ENCODE data around the gene ELAVL3.
"Not testable (repeated sequence)": the region's sequence is repeated elsewhere in the genome, so short reads cannot be mapped to it uniquely, and the experiment has no call there.

ELAVL3 gene

GRCh38 chr19:11486661-11487503, 6.0 kb upstream of the ELAVL3 start:
- no peak for DNase-seq

- DNase-seq = no peak
These were observed 4.5 kb upstream of the ELAVL3 start for GRCh38 chr19:11485245-11485837.

DNA sequence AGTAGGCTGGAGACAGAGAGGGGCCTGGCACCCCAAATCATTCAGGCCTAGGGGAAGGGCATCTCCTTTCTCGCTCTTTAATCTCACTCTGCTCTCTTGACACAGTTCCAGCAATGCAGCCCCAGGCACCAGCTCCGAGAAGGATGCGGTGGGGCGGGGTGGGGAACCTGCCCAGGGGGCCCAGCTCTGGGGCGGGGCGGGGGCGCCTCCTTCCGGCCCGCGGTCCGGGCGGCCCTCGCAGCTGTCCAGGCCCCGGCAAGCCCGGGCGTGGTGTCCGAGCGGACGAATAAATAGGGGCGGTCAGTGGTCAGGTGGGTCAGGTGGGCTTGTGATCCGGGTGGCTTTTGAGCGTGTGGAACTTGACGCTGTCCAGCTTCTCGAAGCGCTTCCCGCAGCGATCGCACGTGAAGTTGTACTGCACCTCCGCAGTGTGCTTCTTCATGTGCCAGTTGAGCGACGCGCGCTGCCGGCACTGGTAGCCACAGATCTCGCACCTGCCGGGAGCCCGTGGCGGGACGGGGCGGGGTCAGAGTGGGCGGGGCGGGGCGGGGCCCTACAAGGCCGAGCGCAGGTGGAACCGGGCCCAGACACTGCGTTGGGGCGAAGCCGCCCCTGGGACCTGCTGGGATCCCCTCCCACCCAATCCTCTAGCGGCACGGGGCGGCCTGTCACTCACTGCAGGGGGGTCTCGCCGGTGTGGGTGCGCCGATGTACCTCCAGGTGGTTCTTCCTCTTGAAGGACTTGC, 2.7 kb upstream of the ELAVL3 start:
- DNase-seq = no peak

DNA sequence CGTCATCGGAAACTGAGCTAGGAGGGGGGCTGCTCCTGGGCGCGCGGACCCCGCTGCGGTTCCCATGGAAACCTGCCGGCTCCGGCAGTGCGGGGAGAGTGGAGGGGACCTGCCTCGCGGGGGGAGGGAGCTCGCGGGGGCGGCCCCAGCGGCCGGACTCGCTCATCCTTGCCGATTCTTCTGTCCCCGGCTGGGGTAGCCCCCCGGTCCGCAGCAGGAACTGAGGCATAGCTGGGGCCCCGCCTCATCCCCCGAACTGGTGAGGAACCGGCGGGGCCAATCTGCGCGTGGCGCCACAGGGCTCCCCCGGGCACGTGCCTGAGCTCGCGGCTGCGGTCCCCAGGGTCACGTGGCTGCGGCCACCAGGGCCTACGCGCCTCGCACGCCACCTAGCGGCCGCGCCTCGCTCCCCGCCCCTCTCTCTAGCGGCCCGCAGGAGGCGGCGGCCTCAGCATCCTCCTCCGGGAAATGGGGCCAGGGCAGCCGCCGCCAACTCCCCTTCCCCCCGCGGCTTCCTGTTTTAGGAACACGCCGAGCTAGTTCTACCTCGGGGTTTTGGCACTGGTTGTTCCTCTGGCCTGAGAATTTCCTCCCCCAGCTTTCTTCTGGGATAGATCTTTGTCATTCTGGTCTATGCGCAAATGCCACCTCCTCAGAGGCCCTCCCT, 1.7 kb upstream of the ELAVL3 start:
- DNase-seq = peak; percentile 87

DNA sequence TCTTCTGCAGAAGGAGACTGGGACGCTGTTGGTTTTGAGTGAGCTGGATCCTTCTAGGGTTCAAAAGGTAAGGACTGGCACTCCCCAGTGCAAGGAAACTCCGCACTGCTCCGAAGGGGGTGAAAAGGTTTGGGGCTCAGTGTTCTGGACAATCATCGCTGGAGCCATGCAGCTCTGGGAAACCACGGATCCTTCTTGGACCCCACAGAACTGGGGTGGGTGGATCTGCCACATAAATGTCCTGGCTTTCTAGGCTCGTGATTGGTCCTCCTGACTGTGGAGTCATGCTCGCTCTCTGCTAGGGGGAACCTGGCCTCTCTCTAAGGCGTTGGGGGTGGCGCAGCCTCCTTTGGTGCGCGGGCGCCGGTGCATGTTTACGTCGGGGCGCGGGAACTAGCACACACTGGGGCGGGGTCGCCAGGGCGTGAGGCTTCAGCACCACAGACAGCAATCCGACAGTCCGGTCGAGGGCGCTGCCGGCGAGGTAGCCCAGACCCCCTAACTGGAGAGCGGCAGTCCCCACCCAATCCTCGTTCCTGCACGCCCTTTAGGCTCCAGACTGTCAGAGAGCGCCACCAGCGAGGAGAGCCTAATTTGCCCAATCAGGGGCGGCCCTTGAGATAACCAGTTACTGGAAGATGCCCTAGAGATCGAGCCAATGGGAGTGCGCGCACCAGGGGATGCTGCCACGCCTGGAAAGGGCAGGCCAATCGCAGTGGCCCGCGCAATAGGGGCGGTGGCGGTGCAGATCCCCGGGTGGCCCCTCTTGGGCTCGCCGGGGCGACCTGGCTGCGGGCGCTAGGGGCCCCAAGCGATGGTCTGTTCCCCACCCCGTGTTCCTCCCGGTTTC, 913 bp upstream of the ELAVL3 start:
- peak; percentile 97 for DNase-seq

DNA sequence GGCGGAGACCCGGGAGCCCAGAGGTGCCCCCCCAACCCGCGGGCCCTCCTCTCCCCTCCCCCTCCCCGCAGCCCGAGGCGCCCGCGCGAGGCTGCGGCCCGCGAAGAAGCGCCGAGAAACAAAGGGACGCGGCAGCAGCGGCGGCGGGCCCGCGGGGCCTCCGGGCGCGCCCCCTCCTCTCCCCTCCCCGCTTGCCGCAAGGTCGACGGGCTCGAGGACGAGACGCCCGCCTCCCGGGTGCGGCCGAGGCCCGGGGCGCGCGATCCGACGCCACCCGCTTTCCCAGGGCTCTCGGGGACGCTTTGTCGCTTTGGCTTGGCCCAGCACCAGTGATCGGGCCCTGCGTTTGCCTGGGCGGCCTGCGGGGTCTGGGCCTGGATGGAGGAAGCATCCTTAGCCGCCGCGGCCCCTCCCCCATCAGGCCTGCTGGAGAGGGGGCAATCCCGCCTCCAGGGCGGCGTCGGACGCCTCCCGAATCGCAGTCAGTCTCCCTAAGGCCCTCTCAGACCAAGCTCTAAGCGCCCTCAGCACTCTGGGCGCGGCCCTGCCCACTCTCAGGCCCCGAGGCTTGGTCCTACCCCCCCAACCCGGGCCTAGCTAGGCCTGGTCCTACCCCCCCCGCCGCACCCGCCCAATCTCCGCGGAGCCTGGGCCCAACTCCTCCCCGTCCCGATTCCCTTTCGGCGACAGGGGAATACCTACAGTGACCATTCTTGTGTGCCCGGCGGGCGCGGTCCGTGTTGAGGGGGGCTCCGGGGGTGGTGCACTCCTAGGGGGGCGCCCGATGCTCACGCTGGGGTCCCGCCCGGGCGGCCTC, 740 bp downstream of the ELAVL3 start:
- DNase-seq = peak; percentile 32

DNA sequence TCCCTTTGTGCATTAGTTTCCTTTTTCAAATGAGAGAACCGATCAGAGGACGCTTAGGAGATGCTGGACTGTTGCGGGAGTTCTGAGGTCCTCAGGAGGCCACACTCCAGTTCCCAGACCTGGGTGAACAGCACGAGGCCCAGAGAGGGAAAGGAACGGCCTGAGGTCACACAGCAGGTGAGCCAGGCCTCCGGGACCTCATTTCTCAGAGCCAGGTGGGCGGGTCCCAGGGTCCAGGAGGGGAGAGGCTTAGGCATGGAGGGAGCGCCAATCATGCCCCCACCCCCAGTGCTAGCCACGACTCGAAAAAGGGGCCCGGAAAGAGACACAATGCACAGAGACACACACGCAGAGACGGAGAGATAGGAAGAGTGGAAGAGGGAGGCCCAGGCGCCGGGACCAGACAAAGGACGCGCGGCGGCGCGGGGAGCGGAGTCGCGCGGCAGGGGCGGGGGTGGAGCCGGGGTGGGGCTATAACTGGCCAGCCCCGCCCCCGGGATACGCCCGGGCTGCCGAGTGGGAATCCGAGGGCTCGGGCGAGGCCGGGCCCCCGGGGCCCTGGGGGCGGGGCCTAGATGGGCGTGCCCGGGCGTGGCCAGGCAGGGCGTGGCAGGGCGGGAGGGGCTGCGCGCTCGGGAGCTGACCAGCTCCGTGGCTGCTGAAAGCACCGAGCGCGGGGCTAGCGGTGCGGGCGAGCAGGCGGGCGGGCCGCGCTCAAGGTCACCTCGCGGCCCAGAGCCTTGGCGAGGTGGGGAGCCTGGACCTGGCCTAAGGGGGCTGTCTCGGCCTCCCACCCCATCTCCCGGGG, 1.6 kb downstream of the ELAVL3 start:
- peak; percentile 63 for DNase-seq

- no peak for DNase-seq
These were observed 2.4 kb downstream of the ELAVL3 start for GRCh38 chr19:11478167-11479089.

DNA sequence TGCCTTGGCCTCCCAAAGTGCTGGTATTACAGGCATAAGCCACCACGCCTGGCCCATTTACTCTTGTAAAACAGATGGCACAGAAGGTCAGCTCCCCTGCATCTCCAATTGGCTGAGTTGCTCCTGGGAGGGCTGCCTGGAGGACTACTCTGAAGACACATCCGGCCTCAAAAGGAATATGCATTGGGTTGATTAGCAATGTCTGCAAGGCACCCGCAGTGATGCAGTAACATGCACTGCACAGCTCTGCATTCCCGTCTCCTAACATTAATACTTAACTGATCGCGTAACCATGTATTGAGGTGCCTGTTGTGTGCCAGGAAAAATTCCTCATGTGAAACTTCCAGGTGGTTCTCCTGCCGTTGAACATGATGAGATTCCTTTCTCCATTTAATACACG, 5.0 kb downstream of the ELAVL3 start:
- DNase-seq = no peak

DNA sequence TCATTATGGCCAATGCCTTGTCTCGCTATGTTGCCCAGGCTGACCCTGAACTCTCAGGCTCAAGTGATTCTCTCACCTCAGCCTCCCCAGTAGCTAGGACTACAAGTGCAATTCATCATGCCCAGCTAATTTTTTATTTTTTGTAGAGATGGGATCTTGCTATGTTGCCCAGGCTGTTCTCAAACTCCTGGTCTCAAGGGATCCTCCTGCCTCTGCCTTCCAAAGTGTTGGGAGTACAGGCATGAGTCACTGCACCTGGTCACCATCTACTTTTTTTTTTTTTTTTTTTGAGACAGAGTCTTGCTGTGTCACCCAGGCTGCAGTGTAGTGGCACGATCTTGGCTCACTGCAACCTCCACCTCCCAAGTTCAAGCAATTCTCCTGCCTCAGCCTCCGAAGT, 5.5 kb downstream of the ELAVL3 start:
- not testable (repeated sequence) for DNase-seq

GRCh38 chr19:11473725-11474124, 7.1 kb downstream of the ELAVL3 start:
- DNase-seq = no peak

DNA sequence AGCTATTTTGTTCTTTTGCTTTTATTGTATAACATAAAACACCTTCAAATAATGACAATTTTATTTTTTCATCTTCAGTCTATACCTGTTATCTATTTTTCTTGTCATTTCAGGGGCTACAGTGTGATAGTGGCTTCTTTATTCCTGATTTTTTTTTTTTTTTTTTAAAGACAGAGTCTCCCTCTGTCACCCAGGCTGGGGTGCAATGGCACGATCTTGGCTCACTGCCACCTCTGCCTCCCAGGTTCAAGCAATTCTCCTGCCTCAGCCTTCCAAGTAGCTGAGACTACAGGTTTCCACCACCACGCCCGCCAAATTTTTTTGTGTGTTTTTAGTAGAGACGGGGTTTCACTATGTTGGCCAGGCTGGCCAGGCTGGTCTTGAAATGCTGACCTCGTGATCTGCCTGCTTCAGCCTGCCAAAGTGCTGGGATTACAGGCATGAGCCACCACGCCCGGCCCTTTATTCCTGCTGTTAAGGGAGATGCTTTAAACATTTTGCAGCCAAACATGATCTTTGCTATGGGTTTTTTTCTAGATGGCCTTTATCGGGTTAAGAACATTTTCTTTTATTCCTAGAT, 12.5 kb downstream of the ELAVL3 start:
- not testable (repeated sequence) for DNase-seq

- DNase-seq = no peak
These were observed 15.2 kb downstream of the ELAVL3 start for GRCh38 chr19:11465600-11465999.

GRCh38 chr19:11464333-11465265, 16.2 kb downstream of the ELAVL3 start:
- DNase-seq = no peak

DNA sequence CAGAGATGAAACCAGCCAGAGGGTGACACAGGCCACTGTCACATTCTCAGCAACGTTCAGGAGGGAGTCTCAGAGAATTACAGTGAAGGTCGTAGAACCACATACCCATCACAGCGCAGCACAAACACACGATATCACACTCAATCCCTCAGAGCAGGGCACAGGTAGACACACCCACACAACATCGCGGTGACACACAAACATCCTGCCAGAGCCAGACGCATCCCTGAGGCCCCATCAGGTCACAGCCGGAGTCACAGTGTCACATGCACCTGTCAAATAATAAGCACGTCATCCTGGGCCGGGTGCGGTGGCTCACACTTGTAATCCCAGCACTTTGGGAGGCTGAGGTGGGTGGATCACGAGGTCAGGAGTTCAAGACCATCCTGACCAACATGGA, 17.5 kb downstream of the ELAVL3 start:
- DNase-seq = no peak

DNA sequence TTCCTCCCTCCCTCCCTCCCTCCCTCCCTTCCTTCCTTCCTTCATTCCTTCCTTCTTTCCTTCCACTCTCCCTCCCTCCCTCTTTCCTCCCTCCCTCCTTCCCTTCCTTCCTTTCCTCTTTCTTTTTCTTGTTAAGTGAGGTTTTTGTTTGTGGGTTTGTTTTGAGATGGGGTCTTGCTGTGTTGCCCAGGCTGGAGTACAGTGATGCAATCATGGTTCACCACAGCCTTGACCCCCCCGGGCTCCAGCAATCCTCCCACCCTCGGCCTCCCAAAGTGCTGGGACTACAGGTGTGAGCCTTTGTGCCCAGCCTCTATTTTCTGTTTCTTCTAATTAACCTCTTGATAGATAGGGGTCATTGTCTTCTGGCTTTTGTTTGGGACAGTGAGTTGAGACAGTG, 19.4 kb downstream of the ELAVL3 start:
- DNase-seq = no peak

GRCh38 chr19:11460207-11460606, 20.6 kb downstream of the ELAVL3 start:
- DNase-seq = no peak

DNA sequence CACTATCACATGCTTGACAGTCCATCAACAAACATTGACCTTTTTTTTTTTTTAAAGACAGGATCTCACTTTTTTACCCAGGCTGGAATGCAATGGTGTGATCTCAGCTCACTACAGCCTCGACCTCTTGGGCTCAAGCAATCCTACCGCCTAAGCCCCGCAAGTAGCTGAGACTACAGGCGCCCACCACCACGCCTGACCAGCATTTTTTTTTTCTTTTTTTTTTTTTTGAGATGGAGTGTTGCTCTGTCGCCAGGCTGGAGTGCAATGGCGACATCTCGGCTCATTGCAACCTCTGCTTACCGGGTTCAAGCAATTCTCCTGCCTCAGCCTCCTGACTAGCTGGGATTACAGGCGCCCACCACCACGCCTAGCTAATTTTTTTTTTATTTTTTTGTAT, 21.9 kb downstream of the ELAVL3 start:
- not testable (repeated sequence) for DNase-seq
